Muscle of back (tissue), 11 donors: Measurements from ENCODE around the gene SIGLEC12. TPM values are rescaled to one million over a fixed set of nuclear protein-coding genes. Genes with fewer than 3 reads are reported as not detected.
"Not testable (repeated sequence)": the region's sequence is repeated elsewhere in the genome, so short reads cannot be mapped to it uniquely, and the experiment has no call there.

ENCODE experiments used
- DNase-seq, 3 donors: peaks; one replicate each; pipeline versions ENCODE4 v3.0.0 to v3.0.0-alpha.2; 2013
- polyA plus RNA-seq, 10 donors: library from polyadenylated mRNA; unstranded; fragments of 120-200 nt; gene quantifications; one replicate each; pipeline ENCODE4 v1.2.1, GENCODE V29; 2013; ENCODE audit not compliant: insufficient read length in 10 of 10

SIGLEC12 gene
- polyA plus RNA-seq, 10 donors = 0.08 to 0.40 (median 0.13) TPM; not detected in 4

DNA sequence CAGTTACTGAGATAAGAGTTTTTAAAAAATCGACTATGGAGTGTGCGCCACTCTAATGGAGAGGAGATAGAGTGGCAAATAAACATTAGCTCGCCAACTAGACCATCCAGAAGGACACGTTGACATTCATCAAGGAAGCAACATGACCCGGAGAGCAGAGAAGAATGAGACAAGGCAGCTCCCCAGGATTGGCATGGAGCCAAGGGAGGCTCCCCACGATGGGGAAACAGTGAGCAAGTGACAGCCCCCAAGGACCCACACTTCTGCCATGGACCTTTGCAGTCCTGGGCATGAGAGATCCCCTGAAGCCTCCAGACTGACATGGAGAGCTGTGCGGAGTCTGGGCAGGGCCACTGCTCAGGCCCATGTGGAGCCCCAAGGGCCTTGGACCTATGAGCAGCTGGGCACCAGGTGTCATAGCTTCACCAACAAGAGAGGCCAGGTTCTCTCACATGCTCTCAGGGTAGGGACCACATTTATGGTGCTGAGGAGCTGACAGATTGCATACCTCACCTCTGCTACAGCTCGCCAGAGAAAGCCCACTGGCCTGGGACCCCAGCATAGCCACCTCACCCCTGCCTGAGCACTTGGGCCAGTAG is 23.2 kb upstream of the SIGLEC12 start:
- no peak for DNase-seq

DNA sequence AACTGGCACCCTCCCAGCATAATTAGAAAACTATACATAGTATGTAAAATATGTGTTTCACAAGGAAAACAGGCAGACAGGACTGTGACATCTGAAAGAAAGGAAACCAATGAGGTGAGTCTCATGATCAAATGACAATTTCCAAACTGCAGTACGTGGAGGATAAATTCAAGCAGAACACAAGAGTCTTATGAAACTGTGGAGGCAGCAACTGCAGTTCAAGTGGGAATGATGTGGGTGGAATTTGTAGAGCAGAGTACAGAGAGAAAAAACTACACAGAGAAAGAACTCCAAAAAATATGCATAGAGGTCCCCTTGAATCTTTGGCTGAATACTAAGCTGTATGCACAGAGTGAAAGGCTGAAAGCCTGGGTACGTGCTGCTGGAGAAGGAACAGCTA is 20.2 kb upstream of the SIGLEC12 start:
- DNase-seq = no peak

DNA sequence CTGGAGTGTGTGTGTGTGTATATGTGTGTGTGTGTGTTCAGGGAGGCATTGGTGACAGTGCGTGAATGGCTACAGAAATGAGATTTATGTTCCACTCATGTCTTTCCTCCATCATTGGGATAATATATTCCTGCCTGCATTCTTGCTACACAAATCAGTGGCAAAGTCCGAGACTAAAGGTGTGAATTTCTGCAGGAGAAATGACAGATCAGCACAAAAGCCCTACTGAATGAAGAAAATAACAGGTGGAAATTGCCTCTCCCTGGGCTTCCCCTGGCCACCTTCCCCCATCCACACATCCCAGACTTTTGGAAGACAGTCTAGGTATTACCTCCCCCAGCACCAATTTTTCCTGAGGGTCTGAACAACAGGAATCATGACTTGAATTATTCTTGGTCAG is 19.8 kb upstream of the SIGLEC12 start:
- no peak for DNase-seq

DNA sequence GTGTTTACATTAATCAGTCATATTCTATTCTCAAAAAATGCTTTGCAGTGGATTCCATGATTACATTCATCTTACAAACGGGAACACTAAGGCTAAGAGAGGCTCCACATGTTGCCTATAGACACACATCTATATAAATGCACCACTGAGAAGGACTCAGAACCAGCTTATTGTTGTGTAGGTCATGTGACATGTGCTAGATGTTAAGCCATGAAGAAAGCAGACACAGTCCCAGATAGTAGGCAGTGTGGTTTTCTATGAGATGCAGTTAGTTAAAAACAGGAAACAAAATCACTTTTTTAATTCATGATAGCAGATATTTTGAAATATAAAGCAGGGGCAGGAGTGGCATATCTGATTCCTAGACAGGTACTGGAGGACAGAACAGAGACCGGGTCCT is 19.1 kb upstream of the SIGLEC12 start:
- no peak for DNase-seq

DNA sequence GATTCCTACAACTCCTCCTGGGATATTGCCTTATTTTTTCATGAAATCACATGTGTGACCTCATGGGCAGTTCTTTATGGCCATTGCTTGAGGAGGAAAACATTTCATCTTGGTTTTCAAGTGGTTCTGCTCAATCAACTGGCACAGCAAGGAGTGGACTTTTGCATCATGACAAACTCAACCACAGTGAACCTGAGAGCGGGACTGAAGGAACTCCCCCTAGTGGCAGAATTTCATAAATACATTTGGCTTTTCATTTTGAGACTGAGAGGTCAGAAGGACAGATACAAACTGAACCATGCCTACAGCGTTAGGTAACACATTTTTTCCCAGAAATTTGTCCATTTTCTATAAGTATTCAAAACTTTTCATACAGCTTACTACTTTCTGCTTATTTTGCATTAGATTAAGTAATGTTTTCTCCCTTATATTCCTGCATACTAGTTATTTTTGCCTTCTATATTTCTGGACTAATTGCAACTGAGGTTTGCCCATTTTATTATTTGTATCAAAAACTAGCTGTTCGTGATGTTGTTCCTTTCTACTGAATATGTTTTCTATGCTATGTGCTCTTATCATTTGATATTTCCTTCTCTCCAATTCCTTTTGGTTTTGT is 13.4 kb upstream of the SIGLEC12 start:
- peak; percentile 28 to 48 (median 39) for DNase-seq

DNA sequence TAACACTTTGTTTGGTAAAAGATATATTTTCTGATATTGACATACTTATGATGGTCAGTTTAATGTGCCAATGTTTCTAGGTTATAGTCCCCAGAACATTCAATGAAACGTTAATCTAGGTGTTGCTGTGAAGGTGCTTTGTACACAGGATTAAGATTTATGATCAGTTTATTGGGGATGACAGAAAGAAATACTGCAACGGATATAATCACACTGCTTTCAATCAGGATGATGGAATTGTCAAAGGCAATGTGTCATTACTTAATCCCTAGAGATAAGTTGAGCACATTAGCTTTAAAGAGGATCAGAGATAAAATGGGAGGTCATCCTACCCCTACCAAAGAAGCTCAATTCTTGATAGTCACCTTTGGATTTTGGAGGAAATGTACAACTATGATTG is 12.4 kb upstream of the SIGLEC12 start:
- no peak for DNase-seq

DNA sequence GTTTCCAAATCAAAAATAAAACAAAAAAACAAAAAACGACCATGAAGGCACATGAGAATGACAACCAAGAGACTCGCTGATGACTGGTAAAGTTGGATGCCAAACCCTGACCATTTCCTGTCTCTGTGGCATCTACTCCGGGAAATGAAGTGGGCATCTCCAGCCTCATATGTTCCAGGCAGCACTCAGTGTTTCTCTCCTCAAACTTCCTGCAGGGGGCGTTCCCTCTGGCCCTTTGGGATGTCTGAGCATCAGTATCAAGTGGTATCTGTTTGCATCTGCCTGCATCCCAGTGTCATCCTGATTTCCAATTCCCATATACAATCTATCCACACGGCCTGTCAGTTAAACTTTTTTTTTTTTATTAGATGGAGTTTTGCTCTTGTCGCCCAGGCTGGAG is 9.8 kb upstream of the SIGLEC12 start:
- no peak for DNase-seq

DNA sequence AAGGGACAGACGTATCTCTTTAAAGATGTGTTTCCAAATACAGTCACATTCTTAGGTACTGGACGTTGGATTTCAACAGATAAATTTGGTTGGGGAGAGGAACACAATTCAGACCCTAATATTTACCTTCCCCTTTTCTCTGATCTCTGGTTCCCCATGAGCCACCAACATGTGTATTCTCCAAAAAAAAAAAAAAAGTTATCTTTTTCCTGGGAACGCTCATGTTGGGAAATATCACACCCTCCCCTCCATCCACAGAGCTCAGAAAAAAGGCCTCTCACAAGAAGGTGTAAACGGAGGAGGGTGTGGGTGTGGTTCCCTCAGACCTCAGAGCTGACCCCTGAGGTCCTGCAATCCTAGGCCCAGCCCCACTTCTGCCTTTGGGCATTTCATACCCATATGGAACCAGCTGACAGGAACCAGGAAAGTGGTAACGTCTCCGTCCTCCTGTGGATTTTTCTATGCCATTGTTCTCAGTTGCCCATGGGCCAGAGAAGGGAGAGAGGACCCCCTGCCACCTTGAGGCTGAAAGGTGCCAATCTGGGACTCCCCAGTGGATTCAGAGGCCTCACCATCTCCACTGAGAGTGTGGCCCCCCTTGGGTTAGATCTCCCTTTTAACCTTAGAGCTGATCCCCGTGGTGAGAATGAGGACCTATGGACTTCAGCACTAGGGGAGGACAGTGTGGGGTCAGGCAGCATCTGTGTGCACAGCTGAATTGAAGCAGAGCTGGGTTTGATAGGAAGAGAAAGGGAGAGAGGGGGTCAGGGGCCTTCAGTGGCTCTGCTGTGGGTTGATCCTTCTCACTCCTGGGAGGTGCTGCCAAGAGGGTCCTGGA is 8.4 kb upstream of the SIGLEC12 start:
- DNase-seq = no peak

DNA sequence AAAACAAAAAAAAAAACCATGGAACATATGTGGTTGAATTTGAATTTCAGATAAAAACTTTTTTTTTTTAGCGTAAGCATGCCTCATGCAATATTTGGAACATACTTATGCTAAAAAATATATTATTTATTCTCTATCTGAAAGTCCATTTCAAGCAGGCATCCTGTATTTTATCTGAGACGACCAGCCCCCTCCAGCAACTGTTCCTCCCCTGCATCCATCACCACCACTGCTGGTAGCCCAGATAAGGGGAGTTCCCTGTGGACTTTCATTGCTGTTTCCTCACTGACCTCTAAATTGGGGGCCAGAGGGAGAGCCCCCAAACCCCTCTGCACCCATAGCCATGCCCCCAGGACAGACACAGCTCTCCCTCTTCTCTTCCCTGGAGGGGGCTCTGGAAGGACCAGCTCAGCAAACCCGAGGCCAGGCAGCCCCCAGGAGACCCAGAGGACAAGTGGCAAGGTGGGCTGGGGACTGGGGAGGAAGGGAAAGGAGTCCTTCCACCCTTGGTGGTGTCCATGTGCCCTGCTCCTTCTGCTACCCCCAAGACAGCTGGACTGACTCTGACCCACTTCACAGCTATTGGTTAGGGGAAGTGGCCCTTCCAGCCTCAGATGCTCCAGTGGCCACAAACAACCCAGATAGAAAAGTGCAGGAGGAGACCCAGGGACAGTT is 6.6 kb upstream of the SIGLEC12 start:
- DNase-seq = no peak

DNA sequence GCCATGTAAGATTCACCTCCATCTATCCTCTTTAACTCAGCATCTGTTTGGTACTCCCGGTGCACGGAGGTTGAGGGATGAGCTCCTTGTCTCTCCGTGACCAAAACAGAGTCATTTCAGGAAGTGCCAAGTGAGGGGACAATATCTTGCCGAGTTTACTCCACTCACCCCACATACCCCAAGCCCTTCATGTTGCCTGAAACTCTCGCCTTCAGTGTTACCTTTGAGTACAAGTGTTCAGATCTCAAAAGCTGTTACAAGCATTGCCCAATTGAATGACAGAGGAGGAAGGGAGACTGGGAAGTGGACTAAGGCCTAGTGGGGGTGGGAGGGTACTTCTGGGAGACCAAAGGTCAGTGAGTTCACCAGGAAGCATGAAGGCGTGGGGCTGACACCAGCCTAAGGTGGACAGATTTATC is 6.0 kb upstream of the SIGLEC12 start:
- no peak for DNase-seq

DNA sequence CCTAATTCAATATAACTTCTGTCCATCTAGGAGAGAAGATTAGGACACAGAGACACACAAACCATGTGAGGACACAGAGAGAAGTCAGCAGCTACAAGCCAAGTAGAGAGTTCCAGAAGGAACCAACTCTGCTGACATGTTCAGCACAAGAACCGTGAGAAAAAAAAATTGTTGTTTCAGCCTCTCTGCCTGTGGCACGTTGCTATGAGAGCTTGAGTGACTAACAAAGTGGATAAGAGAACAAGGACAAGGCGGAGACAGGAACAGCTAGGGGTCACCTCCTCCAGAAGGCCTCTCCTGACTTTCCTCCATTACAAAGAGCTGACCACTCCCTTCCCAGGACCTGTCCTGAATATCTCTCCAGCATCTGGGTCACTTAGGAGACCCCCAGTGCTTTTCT is 5.6 kb upstream of the SIGLEC12 start:
- DNase-seq = no peak

DNA sequence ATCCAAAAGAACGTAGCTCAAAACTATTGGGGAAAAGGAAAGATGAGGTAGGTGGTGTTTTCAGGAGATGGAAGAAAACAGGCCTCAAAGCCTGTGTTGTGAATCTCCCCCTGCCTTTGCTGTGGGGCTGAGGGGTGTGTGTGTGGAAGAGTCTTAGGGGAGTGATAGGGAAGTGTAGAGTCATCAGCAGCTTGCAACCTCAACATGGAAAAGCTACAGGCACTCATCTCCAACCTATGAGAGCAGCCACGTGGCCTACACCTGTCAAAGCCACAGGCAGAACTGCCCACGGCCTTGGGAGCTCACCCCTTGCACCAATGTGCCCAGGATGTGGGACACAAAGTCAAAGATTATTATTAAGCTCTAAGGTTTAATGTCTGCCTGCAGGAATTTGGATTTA is 4.3 kb upstream of the SIGLEC12 start:
- no peak for DNase-seq

DNA sequence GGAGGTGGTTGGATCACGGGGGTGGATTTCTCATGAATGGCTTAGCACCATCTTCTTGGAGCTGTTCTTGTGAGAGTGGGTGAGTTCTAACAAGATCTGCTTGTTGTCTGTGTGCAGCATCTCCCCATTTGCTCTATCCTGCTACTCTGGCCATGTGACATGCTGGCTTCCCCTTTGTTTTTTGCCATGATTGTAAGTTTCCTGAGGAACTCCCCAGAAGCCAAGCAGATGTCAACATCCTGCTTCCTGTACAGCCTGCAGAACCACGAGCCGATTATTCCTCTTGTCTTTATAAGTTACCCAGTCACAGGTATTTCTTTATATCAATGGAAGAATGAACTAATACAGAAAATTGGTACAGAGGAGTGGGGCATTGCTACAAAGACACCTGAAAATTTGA is 2.3 kb upstream of the SIGLEC12 start:
- DNase-seq = no peak

DNA sequence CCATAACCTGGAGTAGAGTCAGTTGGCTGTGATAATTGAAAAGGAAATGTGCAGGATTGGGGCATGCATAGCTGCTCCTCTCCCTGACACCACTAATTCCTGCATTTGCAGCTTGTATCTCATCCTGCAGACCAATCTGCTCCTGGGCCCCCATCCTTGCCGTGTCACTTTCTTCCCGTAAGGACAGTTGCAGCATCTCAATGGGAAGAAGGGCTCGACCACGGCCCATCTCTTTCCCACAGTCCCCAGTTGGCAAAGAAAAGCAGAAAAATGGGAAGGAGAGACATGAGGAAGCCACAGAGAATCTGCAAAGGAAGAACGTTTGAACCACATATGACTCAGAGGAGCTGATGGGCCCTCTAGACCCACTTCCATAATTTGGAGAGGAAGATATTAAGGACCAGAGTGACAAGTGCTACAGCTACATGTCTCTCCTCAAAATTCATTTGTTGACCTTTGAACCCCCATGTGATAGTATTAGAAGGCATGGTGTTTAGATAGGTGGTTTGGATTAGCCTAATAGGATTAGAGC is 1.8 kb upstream of the SIGLEC12 start:
- no peak for DNase-seq

DNA sequence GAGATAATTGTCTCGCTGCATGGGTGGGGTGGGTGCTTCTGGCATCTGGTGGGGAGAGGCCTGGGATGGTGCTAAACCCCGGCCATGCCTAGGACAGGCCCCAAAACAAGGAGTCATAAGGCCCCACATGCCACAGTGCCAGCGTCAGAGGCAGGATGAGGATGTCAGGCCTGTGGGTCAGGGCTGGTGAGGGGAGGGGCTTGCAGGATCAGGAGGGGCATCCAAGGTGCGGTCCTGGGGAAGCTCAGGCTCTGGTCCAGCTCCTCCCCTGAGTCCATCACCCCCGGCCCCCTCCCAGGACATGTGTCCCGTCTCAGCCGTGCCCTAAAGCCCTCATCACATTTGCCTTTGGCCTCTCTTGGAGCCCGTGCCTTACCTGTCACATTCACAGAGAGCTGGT is 669 bp downstream of the SIGLEC12 start:
- DNase-seq = not testable (repeated sequence)

DNA sequence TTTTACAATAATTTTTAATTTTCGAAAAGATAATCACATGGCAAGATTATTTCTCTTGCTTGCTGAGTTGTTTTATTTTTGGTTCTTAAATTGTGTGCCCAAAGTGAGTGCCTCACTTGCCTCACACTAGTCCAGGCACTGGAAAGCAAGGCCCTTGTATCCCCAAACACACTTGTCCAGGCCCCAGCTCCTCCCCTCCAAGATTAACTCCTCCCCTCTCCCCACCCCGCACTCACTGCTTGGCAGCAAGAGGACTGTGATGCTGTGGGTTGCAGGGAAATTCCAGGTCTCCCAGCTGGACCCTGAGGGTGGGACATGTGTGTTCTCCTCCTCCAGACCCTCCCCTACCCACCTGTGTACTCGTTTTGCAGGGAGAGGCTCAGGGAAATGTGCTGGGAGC is 3.9 kb downstream of the SIGLEC12 start:
- no peak for DNase-seq

DNA sequence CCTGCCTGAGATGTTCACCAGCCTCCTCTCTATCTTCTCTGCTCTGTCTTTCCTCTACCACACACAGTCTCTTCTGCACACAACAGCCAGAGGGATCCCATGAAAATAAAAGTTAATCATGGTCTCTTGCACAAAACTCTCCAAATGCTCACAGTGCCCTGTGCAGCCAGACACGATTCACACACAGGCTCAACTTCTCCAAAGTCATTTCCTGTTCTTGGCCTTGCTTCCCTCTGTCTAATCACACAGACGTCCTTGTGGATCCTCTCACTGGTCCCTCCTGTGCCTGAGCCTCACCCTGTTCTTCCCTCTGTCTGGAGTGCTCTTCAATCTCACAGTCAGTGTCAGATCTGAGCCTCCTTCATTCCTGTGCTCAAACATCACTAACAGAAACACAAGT is 7.8 kb downstream of the SIGLEC12 start:
- DNase-seq = no peak

DNA sequence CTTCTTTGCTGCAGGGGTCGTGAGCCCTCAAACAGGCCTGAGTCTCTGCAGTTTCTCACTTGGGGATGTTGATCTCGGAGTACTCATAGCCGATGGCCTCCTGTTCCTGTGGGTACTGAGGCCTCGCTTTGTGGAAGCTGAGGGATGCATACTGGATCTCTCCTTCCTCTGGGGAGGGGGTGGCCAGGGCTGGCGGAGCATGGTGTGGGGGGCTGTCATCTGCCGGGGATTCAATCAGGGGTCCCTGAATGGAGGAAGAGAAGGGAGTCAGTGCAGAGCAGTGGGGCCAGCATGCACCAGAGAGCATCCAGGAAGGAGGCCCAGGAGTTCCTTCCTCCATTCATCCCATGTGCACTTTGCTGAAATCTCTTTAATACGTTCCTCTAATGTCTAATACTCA is 10.0 kb downstream of the SIGLEC12 start:
- DNase-seq = no peak

DNA sequence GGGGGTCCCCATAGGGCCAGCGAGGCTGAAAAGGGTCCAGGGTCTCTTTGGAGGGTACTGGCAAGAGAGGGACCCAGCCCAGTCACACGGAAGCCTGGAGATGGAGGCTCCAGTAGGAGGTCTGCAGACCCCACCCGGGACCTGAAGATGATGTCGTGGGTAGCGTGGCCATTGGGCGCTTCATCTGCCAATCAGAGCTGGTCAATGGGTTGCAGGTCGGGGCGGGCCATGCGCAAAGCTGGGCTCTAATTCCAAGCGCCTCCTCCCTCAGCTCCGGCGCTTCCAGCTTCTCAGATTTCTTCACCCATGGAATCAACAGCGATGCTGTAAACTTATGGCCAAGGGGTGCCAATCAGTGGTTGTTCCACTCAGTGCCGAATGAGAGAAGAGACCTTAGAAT is 10.9 kb downstream of the SIGLEC12 start:
- DNase-seq = no peak

DNA sequence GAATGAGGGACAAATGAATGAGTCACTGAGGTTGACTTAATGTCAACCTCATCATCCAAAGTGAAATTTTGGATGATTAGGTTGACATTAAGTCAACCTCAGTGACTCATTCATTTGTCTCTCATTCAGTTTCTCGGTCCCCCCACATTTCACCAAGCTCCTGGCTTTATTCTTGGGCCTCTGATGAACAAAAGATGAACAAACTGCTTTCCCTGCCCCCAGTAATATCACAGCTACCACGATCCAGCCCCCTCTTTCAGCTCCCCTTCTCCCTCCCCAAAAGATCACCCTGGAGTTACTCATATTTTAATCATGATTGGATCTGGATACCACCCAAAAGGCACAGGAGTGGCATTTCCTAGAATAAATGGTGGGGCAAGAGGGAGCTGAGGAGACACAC is 12.5 kb downstream of the SIGLEC12 start:
- no peak for DNase-seq

DNA sequence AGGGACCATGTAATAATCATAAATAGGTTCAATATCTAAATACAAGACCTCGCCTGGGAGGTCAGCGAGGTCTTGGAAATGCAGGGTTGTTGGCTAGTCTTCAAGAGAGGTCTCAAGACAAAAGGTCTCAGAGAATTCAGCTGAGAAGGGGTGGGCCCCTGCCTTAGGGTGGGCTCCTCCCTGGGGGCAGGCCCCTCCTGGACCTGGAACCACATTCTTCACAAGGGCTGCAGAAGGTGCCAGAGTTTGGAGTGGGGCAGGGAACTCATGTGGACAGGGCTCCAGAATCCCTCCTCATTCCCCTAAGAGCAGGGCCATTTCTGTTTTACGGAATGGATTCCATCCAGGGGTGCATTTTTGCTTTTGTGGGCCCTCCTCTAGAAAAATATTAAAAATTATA is 13.1 kb downstream of the SIGLEC12 start:
- DNase-seq = no peak

DNA sequence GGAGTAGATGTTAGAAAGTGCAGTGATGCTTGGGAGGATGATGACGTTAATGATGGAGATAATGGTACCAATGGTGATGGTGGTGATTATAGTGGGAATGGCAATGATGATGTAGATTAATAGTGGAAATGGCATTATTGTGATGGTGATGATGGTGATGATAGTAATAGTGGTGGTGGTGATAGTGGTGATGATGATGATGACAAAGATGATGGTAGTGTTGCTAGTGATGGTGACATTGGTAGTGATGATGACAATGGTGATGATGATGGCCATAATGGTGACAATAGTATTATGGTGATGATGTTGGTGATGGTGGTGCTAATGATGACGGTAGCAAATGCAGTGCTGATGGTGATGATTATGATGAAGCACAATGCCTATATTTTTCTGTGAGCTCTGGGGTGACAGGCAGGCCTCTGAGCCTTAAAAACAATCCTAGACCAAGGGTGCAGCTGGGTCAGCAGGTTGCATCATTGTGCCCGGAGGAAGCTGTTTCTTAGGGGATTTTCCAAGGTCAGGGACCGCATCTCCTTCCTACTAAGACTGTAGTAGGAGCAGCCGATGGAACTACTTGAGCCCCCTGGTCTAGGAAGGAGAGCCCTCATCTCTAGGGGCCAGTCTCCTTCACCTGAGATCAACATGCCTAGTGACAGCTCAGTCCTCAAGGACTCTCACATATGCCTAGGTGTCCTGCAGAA is 15.5 kb downstream of the SIGLEC12 start:
- no peak for DNase-seq
